Measurements from ENCODE around the gene CCDC107. TPM values are rescaled to one million over a fixed set of nuclear protein-coding genes. Genes with fewer than 3 reads are reported as not detected.

Gene CCDC107
- polyA plus RNA-seq, 2 of the 4 experiments (the other 2 are of a cell fraction), result 13.3 to 20.7 TPM

- no peak for ATAC-seq
- DNase-seq (ENCODE audit: low read depth in 1 of 2, low spot score in 1 of 2), result peak in 1 of 2 experiments; percentile 51
- Histone ChIP-seq H3K4me2 (peak overlapping the region; percentile 79), H3K4me3 (peak overlapping the region; percentile 87), H3K9me3 (no peaks in the 10 kb centered on the region), H3K4me1 (peaks cover 39% of the 10 kb centered on the region), H3K27ac (peak overlapping the region; percentile 93 to 99)
- ChIA-PET CTCF (interaction anchor here (1.4 to 32.5 kb wide), 4 partner anchors 9 to 43 kb away, joined by 3 to 758 read pairs (median 280); partner anchors contain the start of genes ARHGEF39, CA9, CCDC107 and CREB3), POLR2A (interaction anchor here (0.8 to 4.3 kb wide), 13 partner anchors 10 to 122 kb away, joined by 3 to 24 read pairs (median 9); partner anchors contain the start of genes ARHGEF39, CA9, CCDC107 and CREB3)
- WGBS (ENCODE audit: missing lambda C conversion rate), result 0% methylated on average over 11 of the region's 21 CpGs
- FAIRE-seq, result no peak
- no peak for TF ChIP-seq E2F6 (IDR thresholded peaks at IDR 0.05; ENCODE audit: borderline replicate concordance, low read depth)
- TF ChIP-seq SMC3 (IDR thresholded peaks at IDR 0.05), result no peak
- TF ChIP-seq RFX5 (IDR thresholded peaks at IDR 0.05), result no peak
- no peak for TF ChIP-seq ZSCAN20 (CRISPR knock-in tag; IDR thresholded peaks at IDR 0.05)
- no peak for TF ChIP-seq HEYL (CRISPR knock-in tag; IDR thresholded peaks at IDR 0.05)
- no peak; the same call in 1 of the 2 replicates for TF ChIP-seq PBX3 (IDR thresholded peaks at IDR 0.05)
- TF ChIP-seq HMGXB4 (CRISPR knock-in tag; IDR thresholded peaks at IDR 0.05; ENCODE audit: borderline replicate concordance), result no peak
- TF ChIP-seq EHMT2 (IDR thresholded peaks at IDR 0.05; ENCODE audit: low read depth), result no peak
- no peak for TF ChIP-seq HOXB13 (CRISPR knock-in tag; IDR thresholded peaks at IDR 0.05; ENCODE audit: low read depth)
- no peak for TF ChIP-seq RARB (CRISPR knock-in tag; IDR thresholded peaks at IDR 0.05)
- TF ChIP-seq NFE2L2 (conservative IDR thresholded peaks at IDR 0.05; ENCODE audit: low read length), result no peak
- TF ChIP-seq MAZ (IDR thresholded peaks at IDR 0.05; ENCODE audit: borderline replicate concordance, low read depth, low read length), result no peak
- no peak for TF ChIP-seq CHD2 (IDR thresholded peaks at IDR 0.05; ENCODE audit: low read length, partially characterized antibody)
- no peak for TF ChIP-seq CHD4 (IDR thresholded peaks at IDR 0.05; ENCODE audit: borderline replicate concordance)
- no peak for TF ChIP-seq REST (IDR thresholded peaks at IDR 0.05)
- no peak for TF ChIP-seq EP300 (IDR thresholded peaks at IDR 0.05)
- no peak for TF ChIP-seq MYC (IDR thresholded peaks at IDR 0.05; ENCODE audit: borderline replicate concordance, low read length)
- TF ChIP-seq MAX (IDR thresholded peaks at IDR 0.05), result no peak
- TF ChIP-seq PHF8 (IDR thresholded peaks at IDR 0.05; ENCODE audit: borderline replicate concordance, low read depth), result no peak
- TF ChIP-seq BHLHE40 (IDR thresholded peaks at IDR 0.05; ENCODE audit: low read depth, low read length), result no peak
Measured at GRCh38 chr9:35690294-35690613, 32.2 kb downstream of the CCDC107 start.

Measured in A549 (cell line).